Adrenal gland (tissue), 12 donors: Measurements from ENCODE around the gene ANKS4B. TPM values are rescaled to one million over a fixed set of nuclear protein-coding genes. Genes with fewer than 3 reads are reported as not detected.

Experiments used
- DNase-seq, 7 donors: peaks; one replicate each; pipeline ENCODE4 v3.0.0-alpha.2; 2019 to 2020
- H3K27ac ChIP-seq, 5 donors: fragments of 200-600 bp; sonication (generic) in 4 of 5; 1 replicate in 3 of 5; 2 replicates in 2 of 5; pipeline versions ENCODE4 v1.5.1 to v1.8.0; 2016 to 2020; ENCODE audit warnings: mild to moderate bottlenecking in 1 of 5
- H3K27me3 ChIP-seq: fragments of 200-600 bp; 2 replicates; pipeline ENCODE4 v1.8.0; 2021
- H3K36me3 ChIP-seq, 2 donors: fragments of 200-600 bp; replicated peaks in 1 of 2; 1 replicate in 1 of 2; 2 replicates in 1 of 2; pipeline versions ENCODE4 v1.5.1 to v1.8.0; 2018 to 2022
- H3K4me1 ChIP-seq, 2 donors: fragments of 200-600 bp; replicated peaks in 1 of 2; 1 replicate in 1 of 2; 2 replicates in 1 of 2; pipeline versions ENCODE4 v1.5.1 to v1.8.0; 2018 to 2021
- H3K4me3 ChIP-seq, 4 donors: fragments of 200-600 bp; sonication (generic) in 3 of 4; one replicate each; pipeline ENCODE4 v1.5.1; 2016 to 2018
- H3K9me3 ChIP-seq, 3 donors: fragments of 200-600 bp; sonication (generic) in 1 of 3; replicated peaks in 1 of 3; 1 replicate in 2 of 3; 2 replicates in 1 of 3; pipeline versions ENCODE4 v1.5.1 to v1.8.0; 2016 to 2021
- POLR2A ChIP-seq, 2 donors: fragments of 450-650 bp; IDR thresholded peaks; one replicate each; pipeline ENCODE4 v1.6.1; 2017; ENCODE audit warnings: antibody characterized with exemption in 2 of 2, mild to moderate bottlenecking in 2 of 2, moderate library complexity in 1 of 2
- WGBS, 4 donors: extraction: QIAGEN DNeasy Blood & Tissue Kit in 2 of 4; methylation state at CpG; one replicate each; pipeline versions ENCODE4 v1.1.5 to v1.1.7; 2013 to 2017; 5-methylcytosine and 5-hydroxymethylcytosine counted together
- intact Hi-C, 2 donors: fragments of 100-400 bp; cut with DNase I; formaldehyde crosslinking; loops; one replicate each; pipeline versions ENCODE4 v1.14.1 to v1.15.0; 2022 to 2023
- polyA plus RNA-seq, 3 donors: library from polyadenylated mRNA; stranded (reverse); fragments of 200-250 nt in 2 of 3; fragments of 350-450 nt in 1 of 3; fragmentation: Illumina TruSeq in 1 of 3; extraction: RNeasy Lipid Tissue Mini Kit (QIAGEN cat#74804) in 1 of 3; gene quantifications; one replicate each; pipeline ENCODE4 v1.2.3, GENCODE V29; 2013 to 2014
- total RNA-seq, 9 donors: library from RNA; depleted of rRNA in 4 of 9; stranded (reverse); fragments of >200 nt in 4 of 9; fragments of 120-200 nt in 1 of 9; fragmentation: NEBNext Ultra II Directional in 1 of 9; extraction: Animal tissue kit (Norgen Biotek cat#: 25700) in 1 of 9; gene quantifications; one replicate each; pipeline versions ENCODE4 v1.1.0 to v1.2.4, GENCODE V29; 2013 to 2023
- TF ChIP-seq, protein P1 (sequence below), 6 experiments: fragments of 450-650 bp in 4 of 6; fragments of 200-600 bp in 2 of 6; sonication (generic) in 1 of 6; IDR thresholded peaks; 1 replicate in 5 of 6; 2 replicates in 1 of 6; pipeline versions ENCODE4 v1.5.1 to v1.8.0; 2016 to 2021; ENCODE audit warnings: antibody characterized with exemption in 6 of 6, mild to moderate bottlenecking in 2 of 6, moderate library complexity in 1 of 6
- donor health status: healthy with polysubstance abuse.
- donor health status: Bipolar disorder and iron deficiency.
- donor health status: DM: yes; HTN: yes; CAD: no.
- donor health status: DM: no; HTN: no; CAD: no.
- donor health status: DM: no; HTN: no; CAD: no.
- donor health status: DM: yes; HTN: yes; CAD: no.

ANKS4B gene
- total and polyA plus RNA-seq, 12 donors: not detected

- Histone ChIP-seq H3K4me1 (no peaks in the 10 kb centered on the region), H3K4me3 (peak overlapping the region; percentile 39 to 73 (median 48)), H3K9me3 (no peaks in the 10 kb centered on the region), H3K27me3 (peaks cover 10% of the 10 kb centered on the region), H3K36me3 (no peaks in the 10 kb centered on the region), H3K27ac (peak overlapping the region in 4 of 5 donors; percentile 17 to 82 (median 70))
- 0% methylated on average over 31 to 36 of the region's 36 CpGs for WGBS, 4 donors
- intact Hi-C loops: loop anchor here (5.0 to 10.0 kb wide), 3 partner anchors 113 to 146 kb away; partner anchors contain the start of genes DNAH3 (in 1 of the 2) and LDAF1 (in 1 of the 2)
- peak; percentile 97 to 99 (median 98) for DNase-seq
- TF ChIP-seq POLR2A (IDR thresholded peaks at IDR 0.05): peak in 1 of 2 donors; percentile 48
- TF ChIP-seq, protein P1, sequence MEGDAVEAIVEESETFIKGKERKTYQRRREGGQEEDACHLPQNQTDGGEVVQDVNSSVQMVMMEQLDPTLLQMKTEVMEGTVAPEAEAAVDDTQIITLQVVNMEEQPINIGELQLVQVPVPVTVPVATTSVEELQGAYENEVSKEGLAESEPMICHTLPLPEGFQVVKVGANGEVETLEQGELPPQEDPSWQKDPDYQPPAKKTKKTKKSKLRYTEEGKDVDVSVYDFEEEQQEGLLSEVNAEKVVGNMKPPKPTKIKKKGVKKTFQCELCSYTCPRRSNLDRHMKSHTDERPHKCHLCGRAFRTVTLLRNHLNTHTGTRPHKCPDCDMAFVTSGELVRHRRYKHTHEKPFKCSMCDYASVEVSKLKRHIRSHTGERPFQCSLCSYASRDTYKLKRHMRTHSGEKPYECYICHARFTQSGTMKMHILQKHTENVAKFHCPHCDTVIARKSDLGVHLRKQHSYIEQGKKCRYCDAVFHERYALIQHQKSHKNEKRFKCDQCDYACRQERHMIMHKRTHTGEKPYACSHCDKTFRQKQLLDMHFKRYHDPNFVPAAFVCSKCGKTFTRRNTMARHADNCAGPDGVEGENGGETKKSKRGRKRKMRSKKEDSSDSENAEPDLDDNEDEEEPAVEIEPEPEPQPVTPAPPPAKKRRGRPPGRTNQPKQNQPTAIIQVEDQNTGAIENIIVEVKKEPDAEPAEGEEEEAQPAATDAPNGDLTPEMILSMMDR (IDR thresholded peaks at IDR 0.05): peak; percentile 65 to 93 (median 90)
Measured at GRCh38 chr16:21300309-21301167, 67.0 kb downstream of the ANKS4B start.

DNA sequence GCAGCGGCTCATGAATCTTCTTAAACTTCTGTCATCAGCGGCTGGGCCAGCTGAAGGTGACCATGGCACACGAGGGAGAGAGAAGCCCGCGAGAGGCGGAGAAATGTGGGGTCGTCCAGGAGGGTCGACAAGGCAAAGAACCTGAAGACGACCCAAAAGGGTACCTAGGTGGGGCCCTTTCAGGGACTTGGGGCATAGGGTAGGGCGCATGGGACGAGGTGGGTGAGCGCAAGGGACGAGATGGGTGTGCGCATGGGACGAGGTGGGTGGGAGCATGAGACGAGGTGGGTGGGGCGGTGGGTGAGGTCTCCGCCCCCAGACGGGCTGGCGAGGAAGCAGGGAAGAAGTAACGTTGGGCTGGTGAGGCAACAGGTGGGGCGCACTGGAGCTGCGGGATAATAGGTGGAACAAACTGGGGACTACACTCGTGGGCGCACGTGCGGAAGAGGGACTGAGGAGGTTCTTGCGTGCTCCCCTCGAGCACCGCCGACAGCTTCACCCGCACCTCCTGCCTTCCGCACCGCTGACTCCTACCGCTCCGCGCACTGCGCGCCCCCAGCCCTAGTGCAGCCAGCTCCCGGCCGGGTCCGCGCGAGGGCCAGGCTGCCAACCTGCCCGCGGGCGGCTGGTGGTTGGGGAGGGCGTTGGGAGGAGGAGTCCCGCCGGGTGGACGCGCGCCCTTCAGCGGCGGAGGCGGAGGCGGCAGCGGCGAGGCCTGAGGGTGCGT is 67.8 kb downstream of the ANKS4B start:
- DNase-seq: peak; percentile 64 to 78 (median 69)
- no peaks in the 10 kb centered on the region for H3K36me3 ChIP-seq
- H3K27me3 ChIP-seq: peaks cover 10% of the 10 kb centered on the region
- H3K27ac ChIP-seq: peak overlapping the region in 4 of 5 donors; percentile 17 to 82 (median 70)
- H3K4me3 ChIP-seq: peak overlapping the region; percentile 39 to 73 (median 48)
- no peaks in the 10 kb centered on the region for H3K9me3 ChIP-seq
- intact Hi-C loops: loop anchor here (5.0 to 10.0 kb wide), 3 partner anchors 114 to 147 kb away; partner anchors contain the start of genes DNAH3 (in 1 of the 2) and LDAF1 (in 1 of the 2)
- H3K4me1 ChIP-seq: no peaks in the 10 kb centered on the region
- peak in 1 of 2 donors; percentile 40 for TF ChIP-seq POLR2A (IDR thresholded peaks at IDR 0.05)
- TF ChIP-seq, protein P1 (IDR thresholded peaks at IDR 0.05): peak in 3 of 6 experiments; percentile 9 to 33 (median 28)
- WGBS, 4 donors: 0 to 4% (median 1%) methylated on average over 15 to 60 of the region's 60 CpGs

DNA sequence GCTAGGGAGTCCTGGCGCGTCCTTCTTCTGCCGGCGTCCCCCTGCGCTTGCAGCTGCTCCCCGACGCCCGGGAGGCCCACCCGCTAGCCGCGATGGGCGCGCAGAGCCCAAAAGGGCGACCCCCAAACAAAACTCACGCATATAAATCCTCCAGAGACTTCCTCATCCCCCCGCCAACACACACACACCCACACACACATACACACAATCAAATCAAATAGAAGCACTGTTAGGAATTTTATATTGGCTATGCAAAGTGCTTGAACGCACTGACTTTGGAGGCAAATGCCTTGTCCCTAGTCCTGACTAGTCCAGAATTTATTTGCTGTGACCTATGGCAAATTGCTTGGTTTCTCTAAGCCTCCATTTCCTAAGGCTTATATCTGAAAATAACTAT is 68.4 kb downstream of the ANKS4B start:
- no peak for TF ChIP-seq POLR2A (IDR thresholded peaks at IDR 0.05)
- TF ChIP-seq, protein P1 (IDR thresholded peaks at IDR 0.05): no peak
- no peak for DNase-seq
- peaks cover 10% of the 10 kb centered on the region for H3K27me3 ChIP-seq
- intact Hi-C loops: loop anchor here (5.0 to 10.0 kb wide), 3 partner anchors 115 to 147 kb away; partner anchors contain the start of genes DNAH3 (in 1 of the 2) and LDAF1 (in 1 of the 2)
- 2 to 17% (median 8%) methylated on average over 3 to 17 of the region's 17 CpGs for WGBS, 4 donors
- no peaks in the 10 kb centered on the region for H3K4me1 ChIP-seq
- H3K4me3 ChIP-seq: peak overlapping the region in 2 of 4 donors; percentile 44 to 73
- no peaks in the 10 kb centered on the region for H3K36me3 ChIP-seq
- no peaks in the 10 kb centered on the region for H3K9me3 ChIP-seq
- H3K27ac ChIP-seq: peak overlapping the region in 1 of 5 donors; percentile 82

DNA sequence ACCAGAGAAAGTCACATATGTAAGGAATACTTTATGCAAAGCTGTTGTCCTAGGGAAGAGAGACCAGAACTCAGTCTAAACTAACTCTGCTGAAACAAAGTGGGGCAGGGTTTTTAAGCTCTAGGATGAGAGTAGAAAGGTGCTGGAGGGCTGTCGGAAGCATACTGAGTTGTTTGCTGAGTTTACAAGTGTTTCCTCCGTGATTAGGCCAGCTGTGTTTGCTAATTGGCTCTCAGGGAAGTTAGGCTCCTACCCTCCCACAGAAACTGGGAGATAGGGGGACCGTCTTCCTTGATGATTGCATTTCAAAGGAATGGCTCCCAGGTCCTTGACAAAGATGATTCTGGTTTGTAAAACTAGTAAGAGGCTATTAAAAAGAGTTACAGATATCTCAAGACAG is 69.0 kb downstream of the ANKS4B start:
- no peak for TF ChIP-seq POLR2A (IDR thresholded peaks at IDR 0.05)
- TF ChIP-seq, protein P1 (IDR thresholded peaks at IDR 0.05): no peak
- Histone ChIP-seq H3K4me3 (no peak overlapping the region), H3K27ac (no peak overlapping the region), H3K27me3 (peaks cover 5% of the 10 kb centered on the region), H3K36me3 (no peaks in the 10 kb centered on the region), H3K4me1 (no peaks in the 10 kb centered on the region), H3K9me3 (no peaks in the 10 kb centered on the region)
- intact Hi-C loops: loop anchor here (5.0 to 10.0 kb wide), 3 partner anchors 115 to 148 kb away; partner anchors contain the start of genes DNAH3 (in 1 of the 2) and LDAF1 (in 1 of the 2)
- DNase-seq: no peak
- 72 to 80% (median 77%) methylated on average over 3 of the region's 3 CpGs for WGBS, 4 donors
